Measurements from ENCODE around the gene MOG.

The MOG gene

DNA sequence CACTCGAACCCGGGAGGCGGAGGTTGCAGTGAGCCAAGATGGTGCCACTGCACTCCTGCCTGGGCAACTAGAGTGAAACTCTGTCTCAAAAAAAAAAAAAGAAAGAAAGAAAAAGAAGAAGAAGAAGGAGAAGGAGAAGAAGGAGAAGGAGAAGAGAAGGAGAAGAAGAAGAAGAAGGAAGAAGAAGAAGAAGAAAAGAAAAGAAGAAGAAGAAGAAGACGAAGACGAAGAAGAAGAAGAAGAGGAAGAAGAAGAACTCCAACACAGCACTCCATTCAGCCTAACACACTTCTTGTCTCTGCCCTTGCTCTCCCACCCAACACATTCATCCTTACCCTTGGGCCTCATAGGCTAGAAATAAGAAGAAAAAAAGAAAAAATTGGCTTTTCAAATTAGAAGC, 17.1 kb downstream of the MOG start:
- no peak for DNase-seq

DNA sequence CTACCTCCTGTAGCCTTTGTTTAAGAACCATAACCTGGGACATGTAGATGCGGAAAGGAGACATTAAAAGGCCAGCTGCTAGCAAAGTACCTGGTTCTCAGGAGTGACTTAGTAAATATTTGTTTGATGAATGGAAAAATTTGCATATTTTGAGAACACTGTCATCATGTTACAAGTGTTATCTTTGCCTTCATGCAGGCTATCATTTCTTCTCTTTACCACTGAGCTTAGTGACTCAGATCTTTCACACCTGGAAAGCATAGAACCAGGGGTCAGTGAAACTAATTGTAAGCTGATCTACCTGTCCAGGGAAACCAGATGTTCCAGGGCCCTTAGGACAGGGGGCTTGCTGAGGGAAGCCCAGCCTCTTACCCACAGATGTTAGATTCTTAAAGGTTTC, 18.7 kb downstream of the MOG start:
- no peak for DNase-seq

DNA sequence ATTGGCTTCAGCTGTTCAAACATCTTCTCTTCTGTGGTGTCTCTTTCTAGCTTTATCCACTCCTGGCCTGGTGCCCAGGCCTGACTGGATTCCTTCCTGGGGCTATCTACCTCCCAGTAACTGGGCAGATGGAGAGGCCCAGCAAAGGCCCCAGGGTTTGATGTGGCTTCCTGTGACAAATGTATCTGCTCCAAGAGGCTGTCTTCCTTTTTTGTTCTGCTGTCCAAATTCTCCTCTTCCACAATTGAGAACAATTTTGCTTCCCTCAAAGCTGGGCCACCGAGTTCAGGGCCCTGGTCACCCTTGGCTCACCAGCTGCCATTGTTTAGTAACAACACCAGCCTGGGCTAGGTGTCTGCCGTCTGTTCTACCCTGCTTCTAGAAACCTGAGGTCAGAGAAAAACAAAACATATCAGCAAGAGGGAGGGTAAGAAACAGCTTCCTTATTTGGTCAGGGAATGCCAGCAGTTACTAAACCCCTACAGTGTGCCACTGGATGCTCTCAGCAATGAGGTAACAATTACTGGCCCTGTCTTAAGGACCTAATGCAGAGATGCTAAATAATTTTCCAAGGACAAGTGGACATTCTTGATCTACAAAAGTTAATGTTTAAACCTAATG, 20.2 kb downstream of the MOG start:
- DNase-seq = no peak

DNA sequence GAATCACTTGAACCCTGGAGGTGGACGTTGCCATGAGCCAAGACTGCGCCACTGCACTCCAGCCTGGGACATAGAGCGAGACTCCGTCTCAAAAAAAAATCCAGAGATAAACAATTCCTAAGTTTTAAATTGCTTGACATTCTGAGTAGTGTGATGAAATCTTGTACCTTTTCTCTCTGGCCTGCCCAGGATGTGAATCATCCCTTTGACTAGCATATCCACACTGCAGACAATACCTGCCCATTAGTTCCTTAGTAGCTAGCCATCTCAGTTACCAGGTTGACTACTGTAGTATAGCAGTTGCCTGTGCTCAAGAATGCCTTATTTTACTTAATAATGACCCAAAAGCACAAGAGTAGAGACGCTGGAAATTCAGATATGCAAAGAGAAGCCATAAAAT, 21.2 kb downstream of the MOG start:
- no peak for DNase-seq

DNA sequence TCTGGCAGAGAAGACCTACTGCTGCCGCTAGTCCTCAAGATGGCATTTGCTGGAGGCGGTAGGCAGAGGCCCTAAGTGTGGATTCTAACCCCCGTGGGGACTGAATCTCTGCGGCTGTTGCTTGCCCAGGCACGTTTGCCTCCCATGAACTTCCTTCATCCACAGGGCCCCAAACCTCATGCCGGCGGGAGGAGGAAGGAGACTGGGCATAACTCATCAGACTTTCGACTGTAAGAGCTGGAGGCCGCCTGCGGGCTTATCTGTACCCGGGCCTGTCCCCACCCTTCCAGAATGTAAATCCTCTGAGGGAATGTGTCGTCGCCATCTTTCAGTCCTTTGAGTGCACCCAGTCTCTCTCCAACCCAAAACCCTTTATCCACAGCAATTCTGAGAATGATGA, 23.1 kb downstream of the MOG start:
- DNase-seq = no peak

GRCh38 chr6:29680416-29680815, 23.5 kb downstream of the MOG start:
- DNase-seq = no peak

- DNase-seq = no peak
These were observed 24.0 kb downstream of the MOG start, which contains the start of gene ZFP57 for GRCh38 chr6:29680904-29681303. Gene ZFP57 (minus strand): TSS chr6:29681152. CDS start chr6:29677003, 4,149 bp downstream.

GRCh38 chr6:29681811-29682210, 24.9 kb downstream of the MOG start:
- no peak for DNase-seq

DNA sequence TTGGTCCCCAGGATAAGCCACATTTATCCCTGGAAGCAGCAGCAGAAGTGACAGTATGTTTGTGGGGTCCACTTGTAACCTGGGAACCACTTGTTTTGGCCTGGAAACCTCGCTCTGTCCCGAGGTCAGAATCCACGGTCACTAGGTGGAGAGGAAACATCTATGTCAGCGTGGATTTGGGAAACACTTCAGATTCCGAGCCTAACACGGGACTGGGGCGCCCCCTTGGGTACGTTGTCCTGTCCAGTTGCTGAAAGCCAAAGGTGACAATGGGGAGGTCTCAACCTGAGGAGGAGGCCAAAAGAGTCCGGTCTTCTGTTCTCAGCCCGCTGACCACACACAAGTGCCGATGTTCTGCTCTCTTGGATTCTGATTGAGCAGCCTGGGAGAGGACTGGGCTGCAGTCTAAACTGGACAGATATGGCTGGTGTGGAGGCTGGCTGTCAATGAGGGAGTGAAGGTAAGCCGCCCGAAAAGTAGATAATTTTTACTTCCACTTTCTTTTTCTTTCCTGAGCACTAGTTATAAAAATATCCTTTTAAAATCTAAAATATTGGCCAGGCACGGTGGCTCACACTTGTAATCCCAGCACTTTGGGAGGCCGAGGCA, 28.9 kb downstream of the MOG start:
- DNase-seq = peak in 16 of 58 donors; percentile 3 to 38 (median 14)

GRCh38 chr6:29694637-29695036, 37.7 kb downstream of the MOG start:
- no peak for DNase-seq

GRCh38 chr6:29696147-29697125, 39.5 kb downstream of the MOG start:
- peak in 7 of 58 donors; percentile 3 to 21 (median 9) for DNase-seq

DNA sequence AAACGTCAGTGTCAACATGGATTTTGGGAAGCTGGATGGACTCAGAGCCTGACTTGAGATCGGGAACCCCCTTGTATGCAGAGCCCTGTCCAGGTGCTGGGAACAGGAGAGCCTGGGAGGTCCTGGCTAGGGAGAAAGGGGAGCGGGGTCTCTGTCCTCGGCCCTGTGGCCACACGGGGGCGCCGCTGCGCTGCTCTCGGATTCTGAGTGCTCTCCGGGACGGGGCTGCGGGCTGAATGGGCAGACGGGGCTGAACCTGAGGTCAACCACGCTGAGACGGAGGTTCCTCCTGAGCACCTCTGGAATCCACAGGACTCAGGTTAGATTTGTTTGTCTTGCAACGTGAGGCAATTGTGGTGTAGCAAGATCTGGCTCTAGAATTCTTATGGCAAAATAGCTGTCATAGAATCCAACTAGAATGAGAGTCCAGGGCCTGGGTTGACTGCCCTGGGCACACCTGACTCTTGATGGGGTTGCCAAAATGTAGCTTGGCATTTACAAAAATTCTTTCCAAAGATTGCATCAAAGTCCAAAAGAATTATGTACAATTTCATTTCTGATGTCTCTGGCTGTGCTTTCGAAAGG, 45.7 kb downstream of the MOG start:
- DNase-seq = peak in 13 of 58 donors; percentile 2 to 57 (median 7)

DNA sequence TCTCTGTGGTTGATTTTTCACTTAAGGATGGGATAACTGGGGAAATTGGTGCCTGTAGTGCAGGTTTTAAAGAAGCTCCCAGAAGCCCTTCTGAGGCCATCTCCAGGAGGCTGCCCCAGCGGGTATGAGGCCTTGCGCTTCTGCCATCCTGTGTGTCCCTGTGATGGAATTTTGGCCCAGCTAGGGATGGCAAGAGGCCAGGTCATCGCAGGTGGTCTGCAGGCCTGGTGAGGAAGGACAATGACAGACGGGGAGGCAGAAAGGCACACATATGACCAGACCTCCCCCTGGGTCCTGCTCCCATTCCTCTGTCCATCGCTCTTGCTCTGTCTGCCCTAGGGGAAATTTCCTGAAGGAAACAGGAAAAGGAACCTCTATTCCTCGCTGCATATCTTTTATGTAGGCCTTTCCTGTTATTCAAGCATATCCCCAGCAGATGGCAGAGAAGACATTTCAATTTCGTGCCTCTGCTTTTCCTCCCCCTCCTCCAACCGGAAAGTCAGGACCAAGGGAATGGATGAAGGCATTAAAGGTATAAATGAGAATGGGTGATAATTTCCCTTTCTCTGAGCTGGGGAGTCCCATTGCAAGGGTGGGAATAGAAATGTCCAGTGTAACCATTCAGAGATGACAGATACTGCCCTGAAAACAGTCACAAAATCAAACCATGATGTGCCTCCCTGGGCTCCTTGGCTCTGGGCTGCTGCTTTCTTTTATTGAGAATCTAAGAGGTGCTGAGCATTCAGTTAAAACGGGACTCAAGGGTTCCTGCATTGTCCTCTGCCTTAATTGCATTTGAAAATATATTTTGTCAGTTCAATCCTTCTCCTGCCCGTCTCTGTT, 48.7 kb downstream of the MOG start:
- peak in 23 of 58 donors; percentile 1 to 44 (median 10) for DNase-seq

DNA sequence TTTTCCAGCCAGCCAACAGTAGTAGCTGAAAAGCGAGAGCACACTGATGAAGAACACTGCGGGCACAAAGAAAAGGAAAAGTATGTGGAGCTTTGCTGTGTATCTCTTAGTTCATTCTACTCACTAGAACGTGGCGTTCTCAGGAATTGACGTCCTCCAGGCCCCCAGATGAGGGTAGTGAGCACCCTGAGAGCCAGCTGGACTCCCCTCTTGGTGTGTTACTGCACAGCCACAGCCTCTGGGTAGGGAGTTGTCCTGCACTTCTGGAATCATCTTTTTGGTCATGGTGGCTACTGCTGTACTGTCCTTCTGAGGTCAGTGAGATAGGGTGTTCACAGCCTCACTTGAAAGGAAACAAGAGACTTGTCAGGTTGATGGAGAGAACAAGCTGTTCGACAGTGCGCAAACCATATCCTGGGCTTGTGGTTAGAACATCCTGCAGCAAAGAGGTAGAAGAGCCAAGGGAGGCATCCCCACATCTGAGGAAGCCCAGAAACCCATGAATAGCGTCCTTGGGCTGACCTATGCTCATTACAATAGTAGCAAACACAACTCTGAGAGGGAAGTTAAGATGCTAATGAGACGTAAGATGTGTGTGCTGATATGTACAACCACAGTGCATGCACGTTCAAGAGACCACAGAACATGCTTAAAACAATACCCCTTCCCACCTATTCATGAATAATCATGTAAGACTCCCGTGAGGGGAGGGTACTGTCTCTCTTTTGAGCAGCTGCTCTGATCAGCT, 51.7 kb downstream of the MOG start:
- no peak for DNase-seq

GRCh38 chr6:29709188-29709587, 52.3 kb downstream of the MOG start:
- no peak for DNase-seq

DNA sequence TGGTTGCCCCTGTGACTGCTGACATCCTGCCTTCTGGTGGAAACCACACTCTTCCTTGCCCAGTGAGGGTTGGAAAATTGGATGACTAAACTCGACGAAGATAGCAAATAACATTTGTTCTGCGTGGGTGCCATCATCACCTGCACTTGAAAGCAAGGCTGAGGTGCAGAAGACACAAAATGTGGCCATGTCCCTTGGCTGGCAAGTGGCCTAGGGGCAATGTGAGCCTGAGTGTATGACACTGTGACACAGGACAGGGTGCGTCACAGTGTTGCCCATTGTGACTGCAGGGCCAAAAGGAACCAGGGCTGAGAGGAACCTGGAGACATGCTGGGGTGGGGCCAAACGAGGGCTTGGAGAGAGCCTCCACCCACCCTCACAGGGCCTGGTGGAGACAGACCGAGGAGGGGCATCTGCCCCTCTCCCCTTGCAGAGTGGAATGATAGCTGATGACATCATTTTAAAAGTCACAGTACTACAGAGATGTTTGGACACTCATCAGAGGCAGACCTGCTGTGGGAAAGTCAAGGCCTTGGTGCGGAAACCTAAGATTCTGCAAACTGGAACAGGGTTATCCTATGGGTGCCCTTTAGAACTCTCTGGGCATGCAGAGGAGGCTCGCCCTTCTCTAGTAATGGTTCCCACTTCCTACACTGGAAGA, 53.5 kb downstream of the MOG start:
- no peak for DNase-seq

DNA sequence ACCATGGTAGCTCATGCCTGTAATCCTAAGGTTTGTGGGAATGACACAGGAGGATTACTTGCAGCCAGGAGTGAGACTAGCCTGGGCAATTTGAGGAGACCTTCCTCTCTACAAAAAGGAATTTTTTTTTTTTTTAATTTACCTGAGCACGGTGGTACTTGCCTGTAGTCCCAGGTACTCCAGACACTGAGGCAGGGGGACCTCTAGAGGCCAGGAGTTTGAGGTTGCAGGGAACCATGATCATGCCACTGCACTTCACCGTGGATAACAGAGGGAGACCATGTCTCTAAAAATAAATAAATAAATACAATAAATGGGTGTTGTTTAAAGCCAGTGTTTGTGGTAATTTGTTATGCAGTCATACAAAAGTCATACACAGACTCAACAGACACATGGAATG, 64.0 kb downstream of the MOG start:
- no peak for DNase-seq

All from anterior cingulate cortex (tissue), 58 donors.